PFSK-1 (cell line): Measurements from ENCODE around the gene NDP.

Source experiments
- FOXP2 ChIP-seq: optimal IDR thresholded peaks from 2 replicates; pipeline ENCODE3; 2011; ENCODE audit warnings: borderline replicate concordance, control low read depth, inconsistent platforms; ENCODE audit not compliant: insufficient read depth; ENCODE audit errors: extremely low read length, extremely low read depth
- POLR2AphosphoS5 ChIP-seq: IDR thresholded peaks from 2 replicates; pipeline ENCODE4 v1.6.1; 2012; ENCODE audit warnings: low read depth, mild to moderate bottlenecking, control low read depth, low read length, moderate library complexity
- SIN3A ChIP-seq: IDR thresholded peaks from 2 replicates; pipeline ENCODE4 v1.6.1; 2012; ENCODE audit warnings: mild to moderate bottlenecking, low read length, moderate library complexity, borderline replicate concordance; ENCODE audit not compliant: insufficient read depth
- TAF1 ChIP-seq: IDR thresholded peaks from 2 replicates; pipeline ENCODE4 v1.6.1; 2012; ENCODE audit warnings: low read length, control low read depth, borderline replicate concordance; ENCODE audit not compliant: insufficient read depth
- TF ChIP-seq, protein P1 (sequence below), 2 experiments: IDR thresholded peaks; 2 replicates each; pipeline versions ENCODE4 v1.6.1 to v1.8.0; 2011 to 2012; ENCODE audit warnings: low read depth in 2 of 2, low read length in 2 of 2, control low read depth in 1 of 2, inconsistent platforms in 1 of 2, mild to moderate bottlenecking in 1 of 2, moderate library complexity in 1 of 2; ENCODE audit not compliant: insufficient read depth in 1 of 2

The NDP gene

DNA sequence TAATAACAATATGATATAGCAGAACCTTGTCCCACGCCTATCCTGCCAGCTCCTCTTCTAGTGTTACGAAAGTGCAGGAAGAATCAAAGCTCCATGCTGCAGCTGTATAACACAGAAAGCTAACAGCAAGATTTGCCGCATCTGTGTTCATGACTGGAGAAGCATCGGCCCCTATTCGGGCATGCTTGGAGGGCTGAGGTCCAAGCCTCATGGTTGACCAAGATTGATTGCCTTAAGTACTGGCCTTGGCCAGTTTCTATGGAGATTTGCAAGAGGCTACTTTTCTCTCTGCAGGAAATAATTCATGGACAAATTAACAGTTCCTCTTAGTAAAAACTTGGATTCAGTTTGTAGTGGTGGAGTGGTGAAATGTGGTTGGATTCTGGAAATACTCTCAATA is 12.9 kb upstream of the NDP start:
- TF ChIP-seq POLR2AphosphoS5 (no peak), SIN3A (no peak), FOXP2 (no peak), TAF1 (no peak)
- TF ChIP-seq, protein P1, sequence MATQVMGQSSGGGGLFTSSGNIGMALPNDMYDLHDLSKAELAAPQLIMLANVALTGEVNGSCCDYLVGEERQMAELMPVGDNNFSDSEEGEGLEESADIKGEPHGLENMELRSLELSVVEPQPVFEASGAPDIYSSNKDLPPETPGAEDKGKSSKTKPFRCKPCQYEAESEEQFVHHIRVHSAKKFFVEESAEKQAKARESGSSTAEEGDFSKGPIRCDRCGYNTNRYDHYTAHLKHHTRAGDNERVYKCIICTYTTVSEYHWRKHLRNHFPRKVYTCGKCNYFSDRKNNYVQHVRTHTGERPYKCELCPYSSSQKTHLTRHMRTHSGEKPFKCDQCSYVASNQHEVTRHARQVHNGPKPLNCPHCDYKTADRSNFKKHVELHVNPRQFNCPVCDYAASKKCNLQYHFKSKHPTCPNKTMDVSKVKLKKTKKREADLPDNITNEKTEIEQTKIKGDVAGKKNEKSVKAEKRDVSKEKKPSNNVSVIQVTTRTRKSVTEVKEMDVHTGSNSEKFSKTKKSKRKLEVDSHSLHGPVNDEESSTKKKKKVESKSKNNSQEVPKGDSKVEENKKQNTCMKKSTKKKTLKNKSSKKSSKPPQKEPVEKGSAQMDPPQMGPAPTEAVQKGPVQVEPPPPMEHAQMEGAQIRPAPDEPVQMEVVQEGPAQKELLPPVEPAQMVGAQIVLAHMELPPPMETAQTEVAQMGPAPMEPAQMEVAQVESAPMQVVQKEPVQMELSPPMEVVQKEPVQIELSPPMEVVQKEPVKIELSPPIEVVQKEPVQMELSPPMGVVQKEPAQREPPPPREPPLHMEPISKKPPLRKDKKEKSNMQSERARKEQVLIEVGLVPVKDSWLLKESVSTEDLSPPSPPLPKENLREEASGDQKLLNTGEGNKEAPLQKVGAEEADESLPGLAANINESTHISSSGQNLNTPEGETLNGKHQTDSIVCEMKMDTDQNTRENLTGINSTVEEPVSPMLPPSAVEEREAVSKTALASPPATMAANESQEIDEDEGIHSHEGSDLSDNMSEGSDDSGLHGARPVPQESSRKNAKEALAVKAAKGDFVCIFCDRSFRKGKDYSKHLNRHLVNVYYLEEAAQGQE (IDR thresholded peaks at IDR 0.05; ENCODE audit: insufficient read depth in 1 of 2, low read depth in 2 of 2, low read length in 2 of 2): no peak

DNA sequence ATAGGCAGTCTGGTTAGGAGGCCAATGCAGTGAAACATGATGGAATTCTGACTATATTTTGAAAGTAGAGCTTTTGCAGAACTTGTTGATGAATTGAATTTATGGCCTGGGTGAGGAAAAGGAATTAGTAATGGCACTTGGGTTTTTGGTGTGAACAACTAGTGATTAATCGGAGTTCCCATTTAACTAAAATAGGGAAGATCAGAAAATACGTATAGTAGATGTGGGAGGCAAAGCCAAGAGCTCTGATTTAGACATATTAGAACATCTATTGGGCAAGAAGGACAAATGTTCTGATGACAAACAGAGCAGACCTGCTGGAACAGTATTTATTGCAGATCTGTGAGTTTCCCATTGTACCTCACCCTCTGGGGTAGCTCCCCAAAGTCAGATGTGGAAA is 12.3 kb upstream of the NDP start:
- TF ChIP-seq, protein P1 (IDR thresholded peaks at IDR 0.05; ENCODE audit: insufficient read depth in 1 of 2, low read depth in 2 of 2, low read length in 2 of 2): no peak
- TF ChIP-seq SIN3A (no peak), POLR2AphosphoS5 (no peak), TAF1 (no peak), FOXP2 (no peak)

DNA sequence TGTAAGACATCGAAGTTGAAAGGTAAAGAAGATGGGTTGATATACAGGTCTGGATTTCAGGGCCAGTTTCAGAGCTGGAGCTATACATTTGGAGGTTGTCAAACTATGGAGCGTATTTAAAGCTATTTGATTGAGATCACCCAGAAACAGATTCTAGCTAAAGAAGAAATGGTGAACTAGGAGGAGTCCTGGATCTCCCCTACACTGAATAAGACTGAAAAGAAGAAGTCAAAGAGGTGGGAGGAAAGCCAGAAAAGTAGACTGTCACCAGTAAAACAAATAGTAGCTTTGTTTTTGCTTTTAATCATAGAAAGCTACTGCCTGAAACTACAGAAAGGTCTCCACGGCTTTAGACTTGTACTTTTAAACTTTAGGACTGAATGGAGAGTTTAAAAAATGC is 5.0 kb upstream of the NDP start:
- TF ChIP-seq POLR2AphosphoS5 (no peak), FOXP2 (no peak), SIN3A (no peak), TAF1 (no peak)
- TF ChIP-seq, protein P1 (IDR thresholded peaks at IDR 0.05; ENCODE audit: insufficient read depth in 1 of 2, low read depth in 2 of 2, low read length in 2 of 2): no peak

DNA sequence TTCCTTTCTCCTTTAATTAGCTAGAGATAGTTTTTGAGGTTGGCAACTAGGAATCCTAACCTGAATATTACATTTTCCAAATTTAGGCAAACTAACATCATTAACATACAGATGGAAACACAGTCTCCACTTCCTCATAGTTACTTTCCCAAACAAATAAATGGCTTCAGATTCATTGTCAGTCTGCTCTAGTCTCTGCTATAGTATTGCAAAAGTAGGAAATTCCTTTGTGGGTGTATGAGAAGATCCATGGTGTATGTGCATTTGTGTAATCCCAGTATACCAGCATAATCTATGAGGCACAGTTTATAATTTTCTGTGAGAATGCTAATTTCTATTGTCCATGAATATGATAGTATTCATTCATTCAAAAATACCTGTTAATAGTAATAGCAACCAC is 3.0 kb upstream of the NDP start:
- TF ChIP-seq SIN3A (no peak), FOXP2 (no peak), POLR2AphosphoS5 (no peak), TAF1 (no peak)
- TF ChIP-seq, protein P1 (IDR thresholded peaks at IDR 0.05; ENCODE audit: insufficient read depth in 1 of 2, low read depth in 2 of 2, low read length in 2 of 2): no peak

DNA sequence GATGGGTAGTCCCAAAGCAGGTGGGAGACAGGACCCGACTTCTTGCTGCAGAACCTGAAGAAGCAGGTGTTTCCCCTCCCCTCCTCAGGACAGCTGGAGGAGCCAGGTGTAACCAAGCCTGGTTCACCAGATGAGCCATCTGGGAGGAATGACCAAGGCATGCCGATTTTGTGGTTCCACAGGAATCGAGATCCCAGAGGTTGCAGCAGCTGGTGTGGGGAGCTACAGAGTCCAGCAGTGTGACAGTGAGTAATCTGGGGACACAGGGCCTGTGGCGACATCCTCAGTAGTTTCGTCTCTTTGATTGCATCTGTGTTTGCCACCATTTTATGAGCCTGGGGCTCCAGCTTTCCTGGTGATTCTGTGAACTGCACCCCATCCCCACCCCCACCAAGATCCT is 2.6 kb upstream of the NDP start:
- TF ChIP-seq POLR2AphosphoS5 (no peak), SIN3A (no peak), FOXP2 (no peak), TAF1 (no peak)
- TF ChIP-seq, protein P1 (IDR thresholded peaks at IDR 0.05; ENCODE audit: insufficient read depth in 1 of 2, low read depth in 2 of 2, low read length in 2 of 2): no peak
